Effector CD8-positive, alpha-beta T cell (primary cell): Measurements from ENCODE around the gene BZW1.

ENCODE experiments used
- DNase-seq: peaks from one replicate; lab custom pipeline; 2025; lab: John Stamatoyannopoulos, UW

Gene BZW1

DNA sequence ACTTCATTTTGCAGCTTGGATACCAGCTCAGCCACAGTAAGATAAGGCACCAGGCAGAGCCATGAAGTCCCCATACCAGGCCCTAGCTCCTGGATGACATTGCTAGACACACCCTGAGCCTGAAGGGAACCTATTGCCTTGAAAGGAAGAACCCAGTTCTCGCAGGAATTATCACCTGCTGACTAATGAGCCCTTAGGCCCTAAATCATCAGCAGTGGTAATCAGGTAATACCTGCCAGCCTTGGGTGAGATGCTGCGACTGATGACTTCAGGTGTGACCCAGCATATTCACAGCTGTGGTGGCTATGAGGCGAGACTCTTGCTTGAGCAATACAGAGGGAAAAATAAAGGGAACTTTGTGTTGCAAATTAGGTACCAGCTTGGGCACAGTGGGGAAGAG is 27.8 kb downstream of the BZW1 start:
- DNase-seq, result no peak

DNA sequence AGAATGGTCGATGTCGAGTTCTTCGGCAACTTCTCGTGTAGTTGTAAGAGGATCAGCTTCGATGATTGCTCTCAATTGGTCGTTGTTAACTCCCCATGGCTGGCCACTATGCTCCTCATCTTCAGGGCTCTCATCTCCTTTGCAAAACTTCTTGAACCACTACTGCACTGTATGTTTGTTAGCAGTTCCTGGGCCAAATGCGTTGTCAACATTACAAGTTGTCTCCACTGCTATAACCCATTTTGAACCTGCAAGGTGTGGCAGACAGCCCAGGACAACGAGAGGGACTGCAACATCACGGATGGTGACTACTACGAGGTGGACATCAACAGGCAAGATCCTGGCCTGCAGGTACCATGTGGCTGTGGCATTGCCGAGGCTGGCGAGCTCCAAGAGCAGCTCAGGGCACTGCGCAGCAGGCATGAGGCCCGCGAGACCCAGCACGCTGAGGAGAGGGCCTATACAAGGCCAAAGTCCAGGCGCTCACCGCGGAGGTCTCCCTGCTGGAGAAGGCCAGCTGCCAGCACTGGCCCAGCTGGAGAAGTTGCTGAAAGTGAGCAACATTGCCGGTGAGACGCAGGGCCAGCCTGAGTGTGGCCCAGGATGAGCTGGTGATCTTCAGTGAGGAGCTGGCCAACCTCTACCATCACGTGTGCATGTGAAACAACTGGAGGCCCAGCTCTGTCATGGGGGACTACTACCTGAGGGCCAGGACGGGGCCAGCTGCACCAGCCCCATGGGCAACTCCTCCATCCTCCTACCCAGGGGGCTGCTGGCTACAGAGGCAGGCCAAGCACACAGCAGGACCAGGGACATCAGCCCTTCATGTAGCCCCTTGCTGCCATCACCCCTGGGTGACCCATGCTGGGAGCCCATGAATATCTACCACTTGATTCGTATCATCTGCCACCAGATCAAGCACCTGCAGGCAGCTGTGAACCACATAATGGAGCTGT is 32.6 kb downstream of the BZW1 start:
- no peak for DNase-seq

DNA sequence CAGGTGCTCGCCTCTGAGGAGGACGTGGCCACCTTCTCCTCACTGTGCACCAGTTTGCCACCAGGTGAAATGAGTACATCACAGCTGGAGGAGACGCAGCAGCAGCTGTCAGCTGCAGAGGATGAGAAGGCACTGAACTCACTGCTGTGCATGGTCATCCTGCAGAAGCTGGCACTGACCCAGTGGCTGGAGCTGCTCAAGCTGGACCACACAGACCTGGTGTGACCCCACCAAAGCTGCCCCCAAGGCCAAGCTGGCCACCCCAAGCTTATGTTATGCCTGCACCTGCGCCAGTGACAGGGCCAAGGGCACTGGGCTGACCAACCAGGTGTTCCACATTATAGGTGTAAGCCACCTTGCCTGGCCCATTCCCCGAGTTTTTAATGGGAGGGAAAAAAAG is 33.5 kb downstream of the BZW1 start:
- no peak for DNase-seq

DNA sequence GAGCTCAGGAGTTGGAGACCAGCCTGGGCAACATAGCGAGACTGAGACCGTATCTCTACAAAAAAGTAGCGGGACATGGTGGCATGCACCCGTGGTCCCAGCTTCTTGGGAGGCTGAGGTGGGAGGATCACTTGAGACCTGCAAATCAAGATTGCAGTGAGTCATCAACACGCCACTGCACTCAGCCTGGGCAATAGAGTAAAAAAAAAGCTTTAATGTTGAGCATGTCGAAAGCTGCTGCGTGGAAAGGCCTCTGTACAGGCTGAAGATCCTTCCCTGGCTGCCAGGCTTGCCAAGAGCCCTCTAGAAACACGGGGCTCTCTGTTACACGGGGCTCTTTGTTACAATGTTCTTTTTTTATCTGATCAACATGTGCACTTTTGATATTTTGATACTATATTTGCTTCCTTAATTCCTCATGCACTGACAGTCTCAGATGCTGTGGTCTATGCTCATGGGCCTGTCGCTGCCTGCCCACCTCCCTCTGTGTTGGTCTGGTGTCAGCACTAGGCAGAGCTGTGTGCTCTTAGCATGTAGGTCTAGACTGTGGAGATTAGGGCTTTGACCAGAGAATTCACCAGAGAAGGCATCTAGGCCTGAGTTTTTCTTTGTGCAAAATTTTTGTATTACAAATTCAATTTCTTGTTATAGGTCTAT is 34.1 kb downstream of the BZW1 start:
- DNase-seq, result no peak

DNA sequence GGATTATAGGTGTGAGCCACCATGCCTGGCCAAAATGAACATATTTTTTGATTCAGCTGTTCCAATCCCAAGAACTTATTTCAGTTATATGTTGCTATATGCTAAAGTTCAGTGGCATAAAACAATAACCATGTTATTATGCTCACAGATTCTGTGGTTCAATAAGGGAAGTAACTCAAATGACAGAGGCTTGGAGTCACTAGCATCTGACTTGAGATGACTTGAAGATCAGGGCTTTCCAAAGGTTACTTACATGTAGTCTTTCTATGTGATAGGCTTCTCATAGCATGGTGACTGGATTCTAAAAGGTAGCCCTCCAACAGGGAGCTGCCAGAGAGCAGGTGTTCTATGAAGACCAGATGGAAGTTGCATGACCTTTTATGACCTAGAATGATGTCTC is 35.6 kb downstream of the BZW1 start:
- no peak for DNase-seq

DNA sequence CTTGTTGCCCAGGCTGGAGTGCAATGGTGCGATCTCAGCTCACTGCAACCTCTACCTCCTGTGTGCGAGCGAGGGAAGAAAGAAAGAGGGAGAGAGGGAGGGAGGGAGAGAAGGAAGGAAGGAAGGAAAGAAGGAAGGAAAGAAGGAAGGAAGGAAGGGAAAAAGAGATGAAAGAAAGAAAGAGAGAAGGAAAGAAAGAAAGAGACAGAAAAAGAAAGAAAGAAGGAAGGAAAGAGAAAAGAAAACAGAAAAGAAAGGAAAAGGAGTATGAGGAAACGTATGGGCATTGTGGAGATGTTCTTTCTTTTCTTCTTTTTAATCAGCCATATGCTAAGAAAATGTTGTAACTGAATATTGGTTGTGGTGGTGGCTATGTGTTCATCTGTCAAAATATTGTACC is 36.2 kb downstream of the BZW1 start:
- DNase-seq, result no peak

DNA sequence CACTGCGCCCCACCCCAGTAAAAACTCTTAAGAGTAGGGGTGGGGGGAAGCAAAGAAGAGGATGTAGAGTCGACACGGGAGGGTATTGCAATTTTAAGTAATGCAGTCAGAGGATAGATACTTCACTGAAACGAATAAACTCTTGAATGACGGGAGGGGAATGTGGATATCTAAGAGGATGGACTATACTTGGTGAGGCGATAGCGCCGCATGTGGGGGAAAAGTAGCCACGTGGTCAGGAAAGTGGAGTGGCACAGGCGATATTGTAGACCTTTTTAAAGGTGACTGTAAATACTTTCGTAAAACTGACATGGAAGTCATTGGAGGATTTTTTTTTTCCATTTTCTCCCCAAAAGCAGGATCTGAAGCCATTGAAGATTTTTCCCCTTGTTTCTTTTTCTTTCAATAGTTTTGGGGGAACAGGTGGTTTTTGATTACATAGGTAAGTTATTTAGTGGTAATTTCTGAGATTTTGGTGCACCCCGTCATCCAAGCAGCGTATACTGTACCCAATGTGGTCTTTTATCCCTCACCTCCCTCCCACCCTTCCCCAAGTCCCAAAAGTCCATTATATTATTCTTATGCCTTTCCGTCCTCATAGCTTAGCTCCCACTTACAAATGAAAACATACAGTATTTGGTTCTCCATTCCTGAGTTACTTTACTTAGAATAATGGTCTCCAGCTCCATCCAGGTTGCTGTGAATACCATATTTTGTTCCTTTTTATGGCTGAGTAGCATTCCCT is 39.0 kb downstream of the BZW1 start:
- DNase-seq, result no peak

DNA sequence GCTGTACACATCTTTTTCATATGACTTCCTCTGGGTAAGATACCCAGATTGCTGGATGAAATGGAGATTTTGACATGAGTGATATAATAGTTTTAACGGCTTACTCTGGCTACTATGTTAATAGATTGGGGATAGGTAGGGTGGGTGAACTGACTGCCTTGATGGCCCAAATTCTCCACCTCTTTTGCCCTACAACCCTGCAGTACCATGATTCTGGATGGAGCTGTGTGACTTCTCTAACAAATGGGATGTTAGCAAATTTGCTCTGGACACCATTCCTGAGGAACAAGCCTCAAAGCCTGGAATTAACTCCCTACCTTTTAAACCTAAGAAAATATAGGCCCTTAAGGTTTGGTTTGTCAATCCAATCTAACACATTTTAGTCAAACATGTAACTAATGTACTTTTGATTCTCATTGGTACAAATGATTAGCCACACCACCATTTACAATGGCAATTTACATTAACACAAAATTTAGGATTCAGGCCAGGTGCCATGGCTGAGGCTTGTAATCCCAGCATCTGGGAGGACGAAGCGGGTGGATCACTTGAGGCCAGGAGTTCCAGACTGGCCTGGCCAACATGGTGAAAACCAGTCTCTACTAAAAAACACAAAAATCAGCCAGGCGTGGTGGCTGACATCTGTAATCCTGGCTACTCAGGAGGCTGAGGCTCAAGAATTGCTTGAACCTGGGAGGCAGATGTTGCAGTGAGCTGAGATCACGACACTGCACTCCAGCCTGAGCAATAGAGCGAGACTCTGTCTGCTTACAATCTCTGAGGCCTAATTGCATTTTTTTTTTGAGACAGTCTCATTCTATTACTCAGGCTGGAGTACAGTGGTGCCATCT is 39.9 kb downstream of the BZW1 start:
- no peak for DNase-seq

DNA sequence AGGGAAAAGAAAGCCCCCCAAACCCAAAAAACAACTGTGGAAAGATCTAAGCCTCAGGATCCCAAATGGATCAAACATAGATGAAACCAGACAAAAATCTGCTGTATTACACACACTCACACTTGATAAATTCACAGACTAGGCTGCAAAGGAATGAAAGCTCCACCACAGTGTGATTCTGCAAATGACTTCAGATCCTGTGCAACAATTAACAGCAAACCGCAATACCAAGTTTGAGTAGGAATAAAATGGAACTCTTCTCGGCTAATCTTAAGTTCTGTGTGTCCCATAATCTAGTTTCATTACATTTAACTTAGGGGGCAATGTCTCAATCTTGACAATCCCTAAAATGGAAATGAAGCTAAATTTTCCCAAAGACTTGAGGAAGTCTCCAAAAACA is 40.9 kb downstream of the BZW1 start:
- no peak for DNase-seq

DNA sequence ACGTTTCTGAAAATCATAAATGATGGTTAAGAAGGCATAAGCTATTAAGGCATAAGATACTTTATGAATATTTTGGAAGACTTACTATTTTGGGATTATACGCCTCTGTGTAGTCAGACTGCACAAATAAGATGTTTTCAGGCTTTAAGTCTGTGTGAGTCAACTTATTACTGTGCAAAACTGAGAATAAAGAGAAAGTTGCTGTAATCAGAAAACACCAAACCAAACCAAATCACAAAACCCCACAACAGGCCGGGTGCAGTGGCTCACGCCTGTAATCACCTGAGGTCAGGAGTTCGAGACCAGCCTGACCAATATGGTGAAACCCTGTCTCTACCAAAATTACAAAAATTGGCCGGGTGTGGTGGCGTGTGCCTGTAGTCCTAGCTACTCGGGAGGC is 45.1 kb downstream of the BZW1 start:
- DNase-seq, result no peak

DNA sequence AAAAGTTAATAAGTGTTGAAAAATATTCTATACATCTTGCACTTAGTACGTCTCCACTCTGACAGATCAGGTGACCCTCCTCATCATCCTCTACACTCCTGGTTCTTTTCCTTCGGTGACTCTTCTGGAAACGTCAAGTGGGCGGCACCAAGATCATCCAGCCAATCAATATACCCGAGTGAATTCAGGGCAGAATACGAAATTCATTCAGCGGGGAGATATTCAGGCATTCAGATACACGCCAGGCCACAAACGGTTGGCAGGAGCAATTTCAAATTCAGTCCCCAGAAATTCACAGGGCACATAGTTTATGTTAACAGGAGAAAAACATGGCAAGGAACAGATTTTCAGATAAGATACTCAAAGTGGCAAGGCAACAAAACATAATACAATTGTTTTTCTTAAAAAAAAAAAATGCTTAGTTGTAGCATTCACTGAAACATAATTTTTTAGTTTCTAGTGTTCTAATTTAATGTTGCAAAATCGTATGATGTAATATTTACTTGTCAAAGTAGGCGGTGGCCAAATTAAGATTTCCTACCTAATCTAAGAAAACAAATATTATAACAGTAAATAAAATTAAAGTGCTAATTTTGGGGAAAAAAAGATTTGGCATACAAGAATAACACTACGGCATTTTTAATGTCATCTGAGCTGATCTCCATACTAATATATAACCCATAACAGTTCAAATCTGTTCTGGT is 48.5 kb downstream of the BZW1 start:
- DNase-seq, result peak; percentile 26

DNA sequence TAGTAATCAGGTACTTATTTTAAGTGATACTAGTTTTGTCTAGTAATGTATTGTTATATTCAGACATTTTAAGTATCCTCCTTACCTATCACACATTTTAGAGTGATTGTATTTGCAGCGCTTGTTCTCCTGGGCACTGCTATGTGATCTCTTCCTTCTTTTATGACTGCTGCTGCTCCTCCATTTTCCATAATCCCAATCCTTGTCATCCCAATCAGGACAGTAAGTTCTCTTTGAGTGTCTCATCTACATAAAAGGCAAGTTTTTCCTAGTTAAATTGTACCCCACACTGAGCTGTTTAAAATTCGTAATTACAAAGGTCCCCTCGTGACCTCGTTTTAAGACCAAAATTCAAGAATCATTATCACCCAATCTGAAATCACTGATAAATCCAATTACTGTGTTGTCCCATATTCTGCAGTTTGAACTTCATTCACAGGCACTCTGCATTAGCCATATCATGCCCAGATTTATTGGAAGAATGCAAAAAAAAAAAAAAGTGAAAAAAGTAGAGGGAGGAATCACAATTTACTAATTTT is 50.0 kb downstream of the BZW1 start:
- DNase-seq, result no peak

DNA sequence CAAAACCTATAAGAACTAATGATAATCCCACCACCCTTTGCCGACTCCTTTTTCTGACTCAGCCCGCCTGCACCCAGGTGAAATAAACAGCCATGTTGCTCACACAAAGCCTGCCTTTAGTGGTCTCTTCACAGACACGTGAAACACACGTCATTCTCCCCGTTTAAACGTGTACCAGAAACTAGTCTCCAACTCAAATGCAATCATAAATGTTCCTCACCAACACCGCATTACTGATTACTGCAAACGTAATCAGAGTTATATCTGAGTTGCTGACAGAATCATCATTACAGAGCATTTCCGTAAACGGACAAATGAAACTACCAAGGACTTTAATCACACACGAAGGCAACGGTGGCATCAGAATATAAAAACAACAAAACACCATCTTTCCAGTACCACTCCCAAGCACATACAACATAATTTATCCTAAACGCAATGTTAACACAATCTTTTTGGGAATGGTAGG is 50.9 kb downstream of the BZW1 start:
- peak; percentile 34 for DNase-seq

DNA sequence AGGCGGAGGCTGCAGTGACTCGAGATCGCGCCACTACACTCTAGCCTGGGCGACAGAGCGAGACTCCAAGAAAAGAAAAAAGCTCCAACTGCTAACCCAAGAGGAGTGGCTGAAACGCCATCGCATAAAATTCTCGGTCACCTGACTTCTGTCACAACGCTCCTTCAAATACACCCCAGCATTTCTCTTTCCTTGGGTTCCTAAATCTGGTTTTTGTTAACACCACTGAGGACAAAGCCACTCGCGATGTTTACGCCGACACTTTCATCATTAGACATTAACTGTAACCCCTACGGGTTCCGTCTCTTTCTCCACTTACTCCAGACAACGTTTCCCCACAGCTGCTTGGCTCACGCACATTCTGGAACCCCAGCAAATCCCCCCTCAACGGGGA is 52.1 kb downstream of the BZW1 start:
- no peak for DNase-seq

DNA sequence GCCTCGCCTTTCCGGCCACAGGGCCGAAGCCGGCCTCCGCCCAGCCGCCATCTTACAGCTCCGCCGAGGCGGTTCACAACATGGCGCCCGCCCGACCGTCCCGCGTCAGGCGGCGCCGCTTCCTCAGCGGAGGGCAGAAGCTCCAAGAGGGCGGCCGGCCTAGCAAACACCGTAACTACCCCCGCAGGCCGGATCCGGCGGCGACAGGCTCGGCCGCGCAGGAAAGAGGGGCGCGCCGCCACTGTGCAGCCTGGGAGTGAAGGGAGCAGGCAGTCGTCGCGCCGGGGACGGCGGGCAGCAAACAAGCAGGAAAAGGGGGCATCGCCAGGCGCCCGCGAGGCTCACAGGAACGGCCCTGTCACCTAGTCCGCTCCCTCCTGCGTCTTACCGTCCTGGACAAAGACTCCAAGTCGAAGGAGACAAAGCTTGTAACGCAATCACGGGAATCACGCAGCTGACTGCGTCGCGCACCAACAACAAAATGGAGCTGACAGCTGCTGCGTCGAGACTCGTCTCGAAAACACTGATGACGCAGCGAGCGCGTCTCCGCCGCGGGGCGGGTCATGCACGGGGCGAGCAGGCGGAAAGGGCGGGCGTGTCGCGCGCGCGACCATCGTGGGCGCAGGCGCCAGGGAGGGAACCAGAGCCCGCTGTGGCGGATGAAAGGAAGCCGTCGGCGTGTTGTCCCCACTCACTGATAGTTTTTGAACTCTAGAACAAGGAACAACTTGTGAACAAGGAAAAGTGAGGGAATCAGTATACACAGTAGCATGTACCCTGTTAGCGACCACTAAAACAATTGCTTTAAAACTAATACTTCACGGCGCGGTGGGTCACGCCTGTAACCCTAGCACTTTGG is 52.7 kb downstream of the BZW1 start, which contains the start of gene CLK1:
TSS of gene CLK1 (minus strand) at position 483 of the 859 bp plus-strand sequence. CDS start 2,796 bp downstream, outside the sequence.
- DNase-seq, result peak; percentile 94

DNA sequence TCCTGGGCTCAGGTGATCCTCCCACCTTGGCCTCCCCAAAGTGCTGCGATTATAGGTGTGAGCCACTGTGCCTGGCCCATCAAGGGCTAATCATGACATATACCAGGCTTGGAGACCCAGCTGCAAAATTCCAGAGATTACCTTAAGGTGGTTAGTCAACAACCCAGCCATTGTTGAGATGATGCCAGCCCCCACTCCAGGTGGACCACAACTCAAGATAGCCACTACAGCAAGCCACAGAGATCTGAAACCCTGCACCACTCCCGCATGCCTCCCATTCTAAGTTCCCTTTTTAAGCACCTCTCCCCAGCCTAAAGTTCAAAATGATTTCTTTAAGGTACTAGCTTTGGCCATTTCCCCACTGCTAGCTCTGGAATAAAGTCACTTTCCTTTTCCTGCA is 57.3 kb downstream of the BZW1 start:
- DNase-seq, result no peak

DNA sequence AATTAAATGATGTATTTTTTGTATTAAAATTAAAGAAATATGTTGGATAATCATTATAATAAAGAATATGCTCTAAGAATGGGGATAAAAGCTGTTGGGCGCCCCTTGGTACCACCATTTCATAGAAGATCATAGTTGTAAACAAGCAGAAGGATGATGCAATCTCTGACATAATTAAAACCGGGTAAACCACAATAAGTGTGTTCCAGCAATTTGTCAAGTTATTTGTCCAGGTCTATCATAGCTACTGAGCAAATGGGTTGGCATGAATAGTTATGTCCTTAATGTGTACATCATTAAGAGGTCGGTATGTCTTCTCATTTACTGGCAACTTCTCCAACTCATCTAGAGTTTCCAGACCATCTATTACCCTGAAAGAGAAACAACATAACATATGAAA is 59.4 kb downstream of the BZW1 start:
- DNase-seq, result no peak

DNA sequence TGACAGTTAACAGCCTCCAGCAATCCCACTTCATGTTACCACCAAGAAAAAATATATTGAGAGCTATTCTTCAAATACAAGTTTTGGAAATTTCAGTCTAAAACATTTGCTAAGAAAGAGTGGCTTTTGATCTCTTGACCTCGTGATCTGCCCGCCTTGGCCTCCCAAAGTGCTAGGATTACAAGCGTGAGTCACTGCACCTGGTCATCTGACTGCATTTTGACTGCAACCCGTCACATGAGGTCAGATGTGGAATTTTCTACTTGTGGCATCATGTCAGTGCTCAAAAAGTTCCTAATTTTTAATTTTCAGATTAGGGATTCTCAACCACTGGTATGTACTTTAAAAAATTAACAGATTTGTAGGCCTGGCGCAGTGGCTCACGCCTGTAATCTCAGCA is 61.9 kb downstream of the BZW1 start:
- no peak for DNase-seq
